H1 (cell line): ENCODE measurements around the gene KCNB1. TPM values are rescaled to one million over a fixed set of nuclear protein-coding genes. Genes with fewer than 3 reads are reported as not detected.

Experiments
- CTCF ChIA-PET: fragments of 300-600 bp; sonication (Branson Sonifier 250); formaldehyde crosslinking; loops from one replicate; lab custom pipeline; 2021; ENCODE audit not compliant: partially characterized antibody; lab: Charles Lee
- POLR2A ChIA-PET: fragments of 300-600 bp; sonication (Branson Sonifier 250); formaldehyde crosslinking; loops from one replicate; lab custom pipeline; 2021; ENCODE audit warnings: inconsistent platforms; ENCODE audit not compliant: partially characterized antibody; lab: Charles Lee
- DNase-seq, 2 experiments: peaks; one replicate each; pipeline versions ENCODE4 v3.0.0 to v3.0.0-alpha.2; 2010 to 2022; ENCODE audit warnings: low spot score in 2 of 2, low read depth in 1 of 2, mixed read lengths in 1 of 2
- FAIRE-seq: peaks from 2 replicates; lab custom pipeline; 2011; peaks lifted over from hg19 to GRCh38; lab: Jason Lieb, UNC
- H2AFZ ChIP-seq: 2 replicates; pipeline ENCODE4 v1.8.1; 2012; ENCODE audit warnings: low read length, inconsistent platforms
- H2AK5ac ChIP-seq: 2 replicates; pipeline ENCODE4 v1.6.1; 2013; ENCODE audit warnings: low read depth, low read length
- H2BK120ac ChIP-seq: replicated peaks from 2 replicates; pipeline ENCODE3; 2013; ENCODE audit warnings: low read depth, low read length, inconsistent platforms
- H2BK12ac ChIP-seq: 2 replicates; pipeline ENCODE4 v1.6.1; 2013; ENCODE audit warnings: low read depth, low read length
- H2BK15ac ChIP-seq: 2 replicates; pipeline ENCODE4 v1.6.1; 2013; ENCODE audit warnings: low read length
- H2BK20ac ChIP-seq: 2 replicates; pipeline ENCODE4 v1.6.1; 2013; ENCODE audit warnings: low read length
- H2BK5ac ChIP-seq: 2 replicates; pipeline ENCODE4 v1.6.1; 2013; ENCODE audit warnings: low read depth, low read length
- H3K14ac ChIP-seq: 2 replicates; pipeline ENCODE4 v1.6.1; 2013; ENCODE audit warnings: inconsistent platforms; ENCODE audit not compliant: insufficient read length
- H3K18ac ChIP-seq: 2 replicates; pipeline ENCODE4 v1.6.1; 2013; ENCODE audit warnings: low read length; ENCODE audit errors: extremely low read depth
- H3K23ac ChIP-seq: 2 replicates; pipeline ENCODE4 v1.6.1; 2013; ENCODE audit warnings: inconsistent platforms; ENCODE audit not compliant: insufficient read length
- H3K23me2 ChIP-seq: 2 replicates; pipeline ENCODE4 v1.6.1; 2013; ENCODE audit warnings: low read depth, low read length
- H3K27ac ChIP-seq: 2 replicates; pipeline ENCODE4 v1.6.1; 2011; ENCODE audit warnings: low read depth, low read length, inconsistent platforms
- H3K27me3 ChIP-seq, 4 experiments: replicated peaks in 1 of 4; 1 replicate in 1 of 4; 2 replicates in 3 of 4; pipeline versions ENCODE4 v1.6.1 to v1.8.1; 2011 to 2013; ENCODE audit warnings: low read length in 3 of 4, mild to moderate bottlenecking in 3 of 4, inconsistent platforms in 2 of 4, mixed read lengths in 2 of 4, moderate library complexity in 1 of 4; ENCODE audit not compliant: control insufficient read depth in 3 of 4, insufficient read depth in 3 of 4; ENCODE audit errors: extremely low read depth in 1 of 4
- H3K36me3 ChIP-seq, 4 experiments: 2 replicates each; pipeline versions ENCODE4 v1.6.1 to v1.8.1; 2011 to 2013; ENCODE audit warnings: mild to moderate bottlenecking in 4 of 4, low read length in 3 of 4, moderate library complexity in 2 of 4, control low read depth in 1 of 4, inconsistent platforms in 1 of 4; ENCODE audit not compliant: insufficient read depth in 4 of 4, control insufficient read depth in 2 of 4
- H3K4ac ChIP-seq: replicated peaks from 2 replicates; pipeline ENCODE3; 2013; ENCODE audit warnings: low read length, low read depth, mixed read lengths, inconsistent platforms; ENCODE audit not compliant: insufficient read length
- H3K4me1 ChIP-seq, 4 experiments: replicated peaks in 1 of 4; 1 replicate in 1 of 4; 2 replicates in 3 of 4; pipeline versions ENCODE4 v1.6.1 to v1.8.1; 2011 to 2013; ENCODE audit warnings: low read length in 3 of 4, inconsistent platforms in 2 of 4, mixed read lengths in 1 of 4; ENCODE audit not compliant: insufficient read depth in 4 of 4, control insufficient read depth in 3 of 4
- H3K4me2 ChIP-seq, 2 experiments: 2 replicates each; pipeline versions ENCODE4 v1.6.1 to v1.8.1; 2011 to 2013; ENCODE audit warnings: low read depth in 2 of 2, low read length in 2 of 2, control low read depth in 1 of 2, inconsistent platforms in 1 of 2, mild to moderate bottlenecking in 1 of 2; ENCODE audit not compliant: insufficient read depth in 1 of 2
- H3K4me3 ChIP-seq, 4 experiments: fragments of 200-600, 300-600 bp in 1 of 4; sonication (generic), shearing (Covaris generic), sonication (Bioruptor Twin) in 1 of 4; 2 replicates each; pipeline versions ENCODE4 v1.5.1 to v1.8.1; 2011 to 2016; ENCODE audit warnings: low read length in 4 of 4, low read depth in 3 of 4, control low read depth in 2 of 4, inconsistent platforms in 2 of 4, mild to moderate bottlenecking in 2 of 4, mixed read lengths in 1 of 4, moderate library complexity in 1 of 4; ENCODE audit not compliant: insufficient read depth in 2 of 4; ENCODE audit errors: extremely low read depth in 1 of 4
- H3K56ac ChIP-seq: replicated peaks from 2 replicates; pipeline ENCODE3; 2013; ENCODE audit warnings: low read depth, mild to moderate bottlenecking, mixed read lengths, low read length, inconsistent platforms; ENCODE audit not compliant: insufficient read length
- H3K79me1 ChIP-seq: 2 replicates; pipeline ENCODE4 v1.6.1; 2013; ENCODE audit warnings: low read depth, low read length, control low read depth
- H3K79me2 ChIP-seq, 2 experiments: 2 replicates each; pipeline versions ENCODE4 v1.6.1 to v1.8.1; 2012 to 2013; ENCODE audit warnings: low read length in 2 of 2, mild to moderate bottlenecking in 2 of 2, inconsistent platforms in 1 of 2; ENCODE audit not compliant: insufficient read depth in 2 of 2, control insufficient read depth in 1 of 2
- H3K9ac ChIP-seq, 4 experiments: replicated peaks in 1 of 4; 1 replicate in 1 of 4; 2 replicates in 3 of 4; pipeline versions ENCODE4 v1.6.1 to v1.8.1; 2011 to 2013; ENCODE audit warnings: low read depth in 3 of 4, low read length in 3 of 4, control low read depth in 2 of 4, mild to moderate bottlenecking in 2 of 4, moderate library complexity in 2 of 4, inconsistent platforms in 1 of 4; ENCODE audit errors: extremely low read depth in 1 of 4
- H3K9me3 ChIP-seq, 2 experiments: 2 replicates each; pipeline versions ENCODE4 v1.6.1 to v1.8.1; 2012 to 2013; ENCODE audit warnings: mild to moderate bottlenecking in 2 of 2, moderate library complexity in 2 of 2, control low read depth in 1 of 2, inconsistent platforms in 1 of 2, low read depth in 1 of 2, low read length in 1 of 2, mixed read lengths in 1 of 2; ENCODE audit not compliant: insufficient read depth in 2 of 2
- H4K20me1 ChIP-seq, 2 experiments: replicated peaks in 1 of 2; 2 replicates each; pipeline versions ENCODE3 to v1.8.1; 2011 to 2013; ENCODE audit warnings: inconsistent platforms in 2 of 2, low read length in 2 of 2, mild to moderate bottlenecking in 1 of 2; ENCODE audit not compliant: insufficient read depth in 2 of 2, control insufficient read depth in 1 of 2
- H4K5ac ChIP-seq: 2 replicates; pipeline ENCODE4 v1.6.1; 2013; ENCODE audit warnings: low read length, low read depth, mixed read lengths, inconsistent platforms; ENCODE audit not compliant: insufficient read length
- H4K8ac ChIP-seq: 2 replicates; pipeline ENCODE4 v1.8.0; 2013; ENCODE audit warnings: mild to moderate bottlenecking, moderate library complexity, low read length, inconsistent platforms; ENCODE audit not compliant: insufficient read depth; ENCODE audit errors: extremely low read depth
- H4K91ac ChIP-seq: replicated peaks from 2 replicates; pipeline ENCODE3; 2013; ENCODE audit warnings: low read length, mixed read lengths, inconsistent platforms; ENCODE audit not compliant: insufficient read length
- BCL11A ChIP-seq, 2 experiments: IDR thresholded peaks; one replicate each; pipeline ENCODE4 v1.6.1; 2011; ENCODE audit warnings: low read depth in 2 of 2, low read length in 2 of 2, mild to moderate bottlenecking in 2 of 2
- POLR2A ChIP-seq, 2 experiments: IDR thresholded peaks; 1 replicate in 1 of 2; 2 replicates in 1 of 2; pipeline ENCODE4 v1.6.1; 2011; ENCODE audit warnings: low read depth in 2 of 2, low read length in 2 of 2, mild to moderate bottlenecking in 2 of 2; ENCODE audit errors: control extremely low read depth in 1 of 2
- POLR2AphosphoS5 ChIP-seq: IDR thresholded peaks from 2 replicates; pipeline ENCODE4 v1.6.1; 2011; ENCODE audit warnings: low read depth, low read length
- SIN3A ChIP-seq, 2 experiments: IDR thresholded peaks in 1 of 2; conservative IDR thresholded peaks in 1 of 2; 2 replicates each; pipeline ENCODE4 v1.6.1; 2011 to 2012; ENCODE audit warnings: low read length in 2 of 2, improper control_type of control experiment in 1 of 2, low read depth in 1 of 2, mild to moderate bottlenecking in 1 of 2
- ZNF274 ChIP-seq: IDR thresholded peaks from 2 replicates; pipeline ENCODE4 v1.7.0; 2012; ENCODE audit warnings: low read length, borderline replicate concordance; ENCODE audit errors: extremely low read depth
- WGBS, 2 experiments: shearing (Covaris generic) in 1 of 2; methylation state at CpG; one replicate each; pipeline versions ENCODE4 v1.1.6 to v1.1.7; 2013 to 2015; ENCODE audit warnings: low lambda C conversion rate in 2 of 2, mixed read lengths in 2 of 2, inconsistent platforms in 1 of 2, low coverage in 1 of 2, missing lambda C conversion rate in 1 of 2; ENCODE audit not compliant: insufficient replicate concordance in 2 of 2, insufficient coverage in 1 of 2, insufficient read length in 1 of 2; ENCODE audit errors: extremely low coverage in 1 of 2, missing lambda C conversion rate in 1 of 2; 5-methylcytosine and 5-hydroxymethylcytosine counted together
- polyA plus RNA-seq, 7 experiments: library from polyadenylated mRNA; depleted of rRNA in 3 of 7; stranded (reverse) in 5 of 7; unstranded in 2 of 7; fragments of >200 nt in 5 of 7; fragments of 200-250 nt in 2 of 7; gene quantifications; 1 replicate in 5 of 7; 2 replicates in 1 of 7; 4 replicates in 1 of 7; pipeline versions ENCODE4 v1.2.1 to v1.2.3, GENCODE V29; 2011 to 2013; ENCODE audit warnings: missing spikeins in 2 of 7, mixed read lengths in 2 of 7
- total RNA-seq: library from RNA; stranded (reverse); fragmentation: NEBNext Ultra II Directional; extraction: Animal tissue kit (Norgen Biotek cat#: 25700); gene quantifications from 2 replicates; pipeline ENCODE4 v1.2.1, GENCODE V29; 2021

The KCNB1 gene
- total and polyA plus RNA-seq, 2 of the 8 experiments (the other 6 are each of a cell fraction or from before 2014, with no cell fraction given): 0.58 to 0.67 TPM

- ChIA-PET CTCF (interaction anchor here (1.1 to 1.5 kb wide), 2 partner anchors 16 to 132 kb away, joined by 3 to 4 read pairs; no protein-coding TSS in a partner anchor), POLR2A (no interaction called here)
- Histone ChIP-seq H3K18ac (no peak overlapping the region), H3K4me3 (no peak overlapping the region), H3K9ac (no peak overlapping the region; a peak in 1 of 7 replicates), H2BK15ac (no peak overlapping the region), H3K14ac (no peak overlapping the region), H3K4me2 (no peak overlapping the region), H3K4ac (no peak overlapping the region), H2BK120ac (no peak overlapping the region), H2BK5ac (no peak overlapping the region), H3K23ac (no peak overlapping the region), H3K23me2 (no peaks in the 10 kb centered on the region), H3K79me2 (no peaks in the 10 kb centered on the region), H3K36me3 (no peaks in the 10 kb centered on the region), H2AK5ac (no peak overlapping the region), H2AFZ (no peak overlapping the region), H3K4me1 (peaks cover 0 to 2% (median 0%) of the 10 kb centered on the region in 4 experiments; a peak in 2 of 7 replicates), H4K5ac (no peak overlapping the region), H2BK12ac (no peak overlapping the region), H4K20me1 (peaks cover 0 to 1% of the 10 kb centered on the region in 2 experiments), H3K79me1 (no peaks in the 10 kb centered on the region; the same call in 1 of the 2 replicates), H3K9me3 (no peaks in the 10 kb centered on the region), H4K91ac (no peak overlapping the region), H3K27ac (no peak overlapping the region), H3K56ac (no peak overlapping the region), H2BK20ac (no peak overlapping the region), H3K27me3 (no peaks in the 10 kb centered on the region), H4K8ac (no peak overlapping the region)
- no peak for TF ChIP-seq POLR2AphosphoS5
- no peak for TF ChIP-seq BCL11A (IDR thresholded peaks at IDR 0.05; ENCODE audit: low read depth in 2 of 2, low read length in 2 of 2)
- TF ChIP-seq ZNF274: no peak
- TF ChIP-seq SIN3A (conservative IDR thresholded peaks at IDR 0.05 in 1 of 2, IDR thresholded peaks at IDR 0.05 in 1 of 2; ENCODE audit: low read depth in 1 of 2, low read length in 2 of 2): no peak
- TF ChIP-seq POLR2A (IDR thresholded peaks at IDR 0.05; ENCODE audit: control extremely low read depth in 1 of 2, low read depth in 2 of 2, low read length in 2 of 2): no peak
- DNase-seq (no peak), FAIRE-seq (no peak)
- 92% methylated on average over 6 of the region's 6 CpGs; no CpG with 5 or more reads in 1 of the 2 experiments for WGBS, 2 experiments
These were observed 13.4 kb downstream of the KCNB1 start for GRCh38 chr20:49469060-49469459.
